ENCODE results near the gene ACTMAP.

ACTMAP gene

DNA sequence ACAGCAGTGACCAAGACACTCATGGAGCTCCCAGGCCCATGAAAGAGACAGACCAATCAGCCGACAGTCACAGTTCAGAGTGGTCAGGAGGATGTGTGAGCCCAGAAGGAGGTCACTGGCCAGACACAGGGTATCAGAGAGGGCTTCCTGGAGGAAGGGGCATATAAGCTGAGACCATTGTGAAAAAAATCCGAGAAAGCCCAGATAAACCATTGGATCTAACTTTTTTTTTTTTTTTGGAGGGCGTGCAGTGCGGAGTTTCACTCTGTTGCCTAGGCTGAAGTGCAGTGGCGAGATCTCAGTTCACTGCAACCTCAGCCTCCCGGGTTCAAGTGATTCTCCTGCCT is 29.2 kb downstream of the ACTMAP start:
- TF ChIP-seq, protein P1, sequence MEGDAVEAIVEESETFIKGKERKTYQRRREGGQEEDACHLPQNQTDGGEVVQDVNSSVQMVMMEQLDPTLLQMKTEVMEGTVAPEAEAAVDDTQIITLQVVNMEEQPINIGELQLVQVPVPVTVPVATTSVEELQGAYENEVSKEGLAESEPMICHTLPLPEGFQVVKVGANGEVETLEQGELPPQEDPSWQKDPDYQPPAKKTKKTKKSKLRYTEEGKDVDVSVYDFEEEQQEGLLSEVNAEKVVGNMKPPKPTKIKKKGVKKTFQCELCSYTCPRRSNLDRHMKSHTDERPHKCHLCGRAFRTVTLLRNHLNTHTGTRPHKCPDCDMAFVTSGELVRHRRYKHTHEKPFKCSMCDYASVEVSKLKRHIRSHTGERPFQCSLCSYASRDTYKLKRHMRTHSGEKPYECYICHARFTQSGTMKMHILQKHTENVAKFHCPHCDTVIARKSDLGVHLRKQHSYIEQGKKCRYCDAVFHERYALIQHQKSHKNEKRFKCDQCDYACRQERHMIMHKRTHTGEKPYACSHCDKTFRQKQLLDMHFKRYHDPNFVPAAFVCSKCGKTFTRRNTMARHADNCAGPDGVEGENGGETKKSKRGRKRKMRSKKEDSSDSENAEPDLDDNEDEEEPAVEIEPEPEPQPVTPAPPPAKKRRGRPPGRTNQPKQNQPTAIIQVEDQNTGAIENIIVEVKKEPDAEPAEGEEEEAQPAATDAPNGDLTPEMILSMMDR (IDR thresholded peaks at IDR 0.05; ENCODE audit: low read depth, low read length), result no peak
- no peak overlapping the region for H3K4me3 ChIP-seq (ENCODE audit: low read depth, low read length)

DNA sequence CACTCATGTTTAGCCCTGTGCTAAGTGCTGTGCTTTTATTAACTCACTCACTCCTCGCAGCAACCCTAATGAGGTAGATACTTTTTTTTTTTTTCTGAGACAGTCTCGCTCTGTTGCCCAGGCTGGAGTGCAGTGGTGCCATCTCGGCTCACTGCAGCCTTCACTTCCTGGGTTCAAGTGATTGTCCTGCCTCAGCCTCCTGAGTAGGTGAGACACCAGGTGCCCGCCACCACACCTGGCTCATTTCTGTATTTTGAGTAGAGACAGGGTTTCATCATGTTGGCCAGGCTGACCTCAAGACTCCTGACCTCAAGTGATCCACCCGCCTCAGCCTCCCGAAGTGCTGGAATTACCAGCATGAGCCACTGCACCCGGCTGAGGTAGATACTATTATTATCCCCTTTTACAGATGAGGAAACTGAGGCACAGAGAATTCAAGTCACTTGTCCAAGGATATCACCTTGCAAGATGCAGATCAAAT is 30.8 kb downstream of the ACTMAP start:
- TF ChIP-seq, protein P1 (IDR thresholded peaks at IDR 0.05; ENCODE audit: low read depth, low read length), result no peak
- H3K4me3 ChIP-seq (ENCODE audit: low read depth, low read length), result peak overlapping the region; percentile 72

DNA sequence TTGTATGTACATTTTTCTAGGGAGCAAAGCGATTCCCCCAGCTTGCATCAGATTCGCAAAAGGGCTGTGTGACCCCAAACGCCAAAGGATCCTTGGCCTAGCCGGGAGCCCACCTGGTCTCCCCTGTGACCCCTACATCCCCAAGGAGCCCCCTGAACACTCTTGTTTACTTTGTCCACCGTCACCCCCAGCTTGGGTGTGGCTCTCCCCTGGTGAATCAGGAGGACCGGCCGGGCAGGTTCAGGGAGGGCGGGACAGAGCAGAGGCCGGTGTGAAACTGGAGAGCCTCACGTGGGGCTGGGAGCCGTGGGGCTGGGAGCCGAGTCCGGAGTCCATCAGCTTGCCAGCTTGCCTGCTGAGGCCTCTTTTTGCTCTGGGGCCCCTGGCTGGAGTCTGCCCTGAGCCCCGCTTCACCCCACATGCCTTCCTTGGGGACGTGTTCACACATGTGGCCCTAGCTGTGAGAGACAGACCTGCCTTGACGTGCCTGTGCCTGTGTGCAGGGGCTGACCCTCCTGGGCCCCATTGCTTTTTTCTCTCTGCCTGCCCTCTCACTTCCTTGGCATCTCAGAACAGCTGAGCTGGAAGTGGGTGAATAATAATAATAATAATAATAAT is 31.4 kb downstream of the ACTMAP start:
- H3K4me3 ChIP-seq (ENCODE audit: low read depth, low read length), result peak overlapping the region; percentile 72
- TF ChIP-seq, protein P1 (IDR thresholded peaks at IDR 0.05; ENCODE audit: low read depth, low read length), result no peak

DNA sequence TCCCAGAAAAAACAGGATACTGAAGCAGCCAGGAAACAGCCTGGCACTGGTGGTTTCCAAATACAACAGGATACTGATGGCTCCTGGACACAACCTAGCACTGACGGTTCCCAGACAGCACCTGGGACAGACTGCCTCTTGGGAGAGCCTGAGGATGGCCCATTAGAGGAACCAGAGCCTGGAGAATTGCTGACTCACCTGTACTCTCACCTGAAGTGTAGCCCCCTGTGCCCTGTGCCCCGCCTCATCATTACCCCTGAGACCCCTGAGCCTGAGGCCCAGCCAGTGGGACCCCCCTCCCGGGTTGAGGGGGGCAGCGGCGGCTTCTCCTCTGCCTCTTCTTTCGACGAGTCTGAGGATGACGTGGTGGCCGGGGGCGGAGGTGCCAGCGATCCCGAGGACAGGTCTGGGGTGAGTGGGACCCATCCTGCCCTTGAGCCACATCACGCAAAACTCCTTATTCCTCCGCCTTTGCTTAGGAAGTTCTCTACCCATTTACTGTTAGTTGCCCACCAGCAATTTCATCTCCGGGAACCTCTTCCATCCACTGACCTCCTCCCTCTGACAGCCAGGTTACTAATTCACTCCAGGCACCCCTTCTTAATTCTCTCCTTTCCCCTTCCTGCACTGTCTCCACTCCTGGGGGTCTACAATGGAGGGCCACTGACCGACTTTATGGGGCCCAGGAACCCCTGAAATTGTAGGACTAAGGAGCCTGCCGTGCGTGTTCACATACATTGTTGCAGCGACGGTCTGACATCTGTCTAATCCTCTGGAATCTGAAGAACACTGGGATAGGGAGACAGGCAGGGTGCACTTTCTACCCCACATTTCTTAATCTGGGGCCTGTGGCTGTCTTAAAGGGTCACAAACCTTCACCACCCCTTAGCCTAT is 32.1 kb downstream of the ACTMAP start:
- TF ChIP-seq, protein P1 (IDR thresholded peaks at IDR 0.05; ENCODE audit: low read depth, low read length), result no peak
- H3K4me3 ChIP-seq (ENCODE audit: low read depth, low read length), result peak overlapping the region; percentile 72

DNA sequence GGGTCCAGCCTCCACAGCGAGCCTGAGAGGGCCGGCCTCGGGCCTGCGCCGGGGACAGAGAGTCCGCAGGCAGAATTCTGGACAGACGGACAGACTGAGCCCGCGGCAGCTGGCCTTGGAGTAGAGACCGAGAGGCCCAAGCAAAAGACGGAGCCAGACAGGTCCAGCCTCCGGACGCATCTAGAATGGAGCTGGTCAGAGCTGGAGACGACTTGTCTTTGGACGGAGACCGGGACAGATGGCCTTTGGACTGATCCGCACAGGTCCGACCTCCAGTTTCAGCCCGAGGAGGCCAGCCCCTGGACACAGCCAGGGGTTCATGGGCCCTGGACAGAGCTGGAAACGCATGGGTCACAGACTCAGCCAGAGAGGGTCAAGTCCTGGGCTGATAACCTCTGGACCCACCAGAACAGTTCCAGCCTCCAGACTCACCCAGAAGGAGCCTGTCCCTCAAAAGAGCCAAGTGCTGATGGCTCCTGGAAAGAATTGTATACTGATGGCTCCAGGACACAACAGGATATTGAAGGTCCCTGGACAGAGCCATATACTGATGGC is 32.9 kb downstream of the ACTMAP start:
- TF ChIP-seq, protein P1 (IDR thresholded peaks at IDR 0.05; ENCODE audit: low read depth, low read length), result no peak
- H3K4me3 ChIP-seq (ENCODE audit: low read depth, low read length), result peak overlapping the region; percentile 72

DNA sequence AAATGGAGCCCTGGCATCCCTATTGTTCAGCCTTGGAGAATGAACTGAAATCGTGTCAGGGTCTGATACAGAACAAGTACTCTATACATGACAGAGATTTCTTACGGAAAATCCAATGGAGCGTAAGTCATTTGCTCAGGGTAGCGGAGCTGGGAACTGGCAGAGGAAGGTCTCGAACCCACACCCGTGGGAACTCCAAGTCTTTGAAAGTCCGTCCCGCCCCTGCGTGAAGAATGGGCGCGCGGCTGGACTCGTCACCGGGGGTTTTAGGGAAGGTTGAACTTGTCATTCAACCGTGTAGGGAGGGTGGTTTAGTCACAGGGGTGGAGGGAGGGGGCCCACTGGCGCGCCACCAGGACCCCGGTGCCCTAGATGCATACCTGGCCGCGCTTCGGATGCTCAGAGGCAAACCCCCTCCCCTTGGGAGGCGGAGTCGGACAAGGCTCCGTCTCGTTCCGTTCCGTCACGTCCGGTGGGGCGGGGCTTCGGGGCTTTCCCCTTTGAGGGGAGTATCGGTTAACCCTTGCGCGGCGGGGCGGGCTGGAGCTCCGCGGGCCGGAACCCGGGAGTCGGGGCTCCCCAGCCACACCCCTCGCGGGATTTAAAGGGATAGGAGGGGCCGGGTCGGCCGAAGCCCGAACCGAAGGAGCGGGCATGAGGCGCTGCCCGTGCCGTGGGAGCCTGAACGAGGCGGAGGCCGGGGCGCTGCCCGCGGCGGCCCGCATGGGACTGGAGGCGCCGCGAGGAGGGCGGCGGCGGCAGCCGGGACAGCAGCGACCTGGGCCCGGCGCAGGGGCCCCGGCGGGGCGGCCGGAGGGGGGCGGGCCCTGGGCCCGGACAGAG is 33.6 kb downstream of the ACTMAP start, which contains the start of the genes COQ8B and ITPKC:
Gene COQ8B (minus strand): TSS at position 405 of the 843 bp plus-strand sequence. CDS start 2,254 bp downstream, outside the sequence.
Gene ITPKC (plus strand): TSS at position 631 of the 843 bp plus-strand sequence. CDS start 24 bp downstream, at position 655.
- TF ChIP-seq, protein P1 (IDR thresholded peaks at IDR 0.05; ENCODE audit: low read depth, low read length), result no peak
- peak within 1 kb of the TSS; percentile 72 for H3K4me3 ChIP-seq (ENCODE audit: low read depth, low read length)
